ENCODE data around the gene TRPC4AP.

Gene TRPC4AP

DNA sequence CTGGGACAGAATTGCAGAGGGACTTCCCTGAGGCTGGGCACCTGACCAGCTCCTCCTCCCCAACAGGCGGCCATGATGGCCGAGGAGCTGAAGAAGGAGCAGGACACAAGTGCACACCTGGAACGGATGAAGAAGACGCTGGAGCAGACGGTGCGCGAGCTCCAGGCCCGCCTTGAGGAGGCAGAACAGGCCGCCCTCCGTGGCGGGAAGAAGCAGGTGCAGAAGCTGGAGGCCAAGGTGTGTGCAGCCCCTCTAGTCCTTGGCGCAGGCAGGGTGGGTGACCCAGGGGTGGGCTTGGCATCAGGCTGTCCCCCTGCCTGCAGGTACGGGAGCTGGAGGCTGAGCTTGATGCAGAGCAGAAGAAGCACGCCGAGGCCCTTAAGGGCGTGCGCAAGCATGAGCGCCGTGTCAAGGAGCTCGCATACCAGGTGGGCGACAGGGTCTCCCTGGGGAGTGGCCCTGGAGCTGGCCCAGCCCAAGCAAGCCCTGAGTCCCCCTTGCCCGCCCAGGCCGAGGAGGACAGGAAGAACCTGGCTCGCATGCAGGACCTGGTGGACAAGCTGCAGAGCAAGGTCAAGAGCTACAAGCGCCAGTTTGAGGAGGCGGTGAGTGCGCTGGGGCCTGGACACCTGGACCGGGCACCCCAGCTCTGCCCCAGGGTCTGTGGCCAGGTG, 91.5 kb downstream of the TRPC4AP start:
- no peak for DNase-seq (ENCODE audit: low read depth in 2 of 2)

DNA sequence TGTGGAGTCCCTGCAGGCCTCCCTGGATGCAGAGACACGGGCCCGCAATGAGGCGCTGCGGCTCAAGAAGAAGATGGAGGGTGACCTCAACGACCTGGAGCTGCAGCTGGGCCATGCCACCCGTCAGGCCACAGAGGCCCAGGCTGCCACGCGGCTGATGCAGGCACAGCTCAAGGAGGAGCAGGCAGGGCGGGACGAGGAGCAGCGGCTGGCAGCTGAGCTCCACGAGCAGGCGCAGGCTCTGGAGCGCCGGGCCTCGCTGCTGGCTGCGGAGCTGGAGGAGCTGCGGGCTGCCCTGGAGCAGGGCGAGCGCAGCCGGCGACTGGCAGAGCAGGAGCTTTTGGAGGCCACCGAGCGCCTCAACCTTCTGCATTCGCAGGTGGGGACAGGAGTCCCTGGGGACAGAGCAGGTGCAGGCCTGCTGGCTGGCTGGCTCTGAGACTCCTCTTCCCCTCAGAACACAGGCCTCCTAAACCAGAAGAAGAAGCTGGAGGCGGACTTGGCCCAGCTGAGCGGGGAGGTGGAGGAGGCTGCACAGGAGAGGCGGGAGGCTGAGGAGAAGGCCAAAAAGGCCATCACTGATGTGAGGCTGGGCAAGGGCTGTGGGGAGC, 92.2 kb downstream of the TRPC4AP start:
- DNase-seq (ENCODE audit: low read depth in 2 of 2) = no peak

DNA sequence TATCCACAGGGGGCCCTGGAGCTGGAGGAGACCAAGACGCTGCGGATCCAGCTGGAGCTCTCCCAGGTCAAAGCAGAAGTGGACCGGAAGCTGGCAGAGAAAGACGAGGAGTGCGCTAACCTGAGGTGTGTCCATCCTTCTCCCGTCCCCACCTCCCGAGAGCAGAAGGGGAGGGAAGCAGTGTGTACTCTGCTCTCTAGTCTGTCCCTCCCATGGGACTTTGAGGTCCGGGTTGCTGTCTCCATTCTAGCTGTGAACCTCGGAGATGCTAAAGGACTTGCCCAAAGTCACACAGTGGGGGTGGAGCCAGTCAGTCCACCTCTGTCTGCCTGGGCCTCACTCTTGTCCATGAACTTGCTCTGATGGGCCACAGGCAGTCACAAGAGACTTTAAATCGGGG, 92.8 kb downstream of the TRPC4AP start:
- DNase-seq (ENCODE audit: low read depth in 2 of 2) = no peak

DNA sequence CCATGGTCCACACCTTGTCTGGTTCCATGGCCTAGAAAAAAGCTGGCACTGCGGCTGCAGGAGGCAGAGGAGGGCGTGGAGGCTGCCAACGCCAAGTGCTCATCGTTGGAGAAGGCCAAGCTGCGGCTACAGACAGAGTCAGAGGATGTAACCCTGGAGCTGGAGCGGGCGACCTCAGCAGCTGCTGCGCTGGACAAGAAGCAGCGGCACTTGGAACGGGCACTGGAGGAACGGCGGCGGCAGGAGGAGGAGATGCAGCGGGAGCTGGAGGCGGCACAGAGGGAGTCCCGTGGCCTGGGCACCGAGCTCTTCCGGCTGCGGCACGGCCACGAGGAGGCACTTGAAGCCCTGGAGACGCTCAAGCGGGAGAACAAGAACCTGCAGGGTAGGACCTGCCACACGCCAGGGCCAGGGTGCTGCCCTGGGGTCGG, 93.6 kb downstream of the TRPC4AP start:
- no peak for DNase-seq (ENCODE audit: low read depth in 2 of 2)

DNA sequence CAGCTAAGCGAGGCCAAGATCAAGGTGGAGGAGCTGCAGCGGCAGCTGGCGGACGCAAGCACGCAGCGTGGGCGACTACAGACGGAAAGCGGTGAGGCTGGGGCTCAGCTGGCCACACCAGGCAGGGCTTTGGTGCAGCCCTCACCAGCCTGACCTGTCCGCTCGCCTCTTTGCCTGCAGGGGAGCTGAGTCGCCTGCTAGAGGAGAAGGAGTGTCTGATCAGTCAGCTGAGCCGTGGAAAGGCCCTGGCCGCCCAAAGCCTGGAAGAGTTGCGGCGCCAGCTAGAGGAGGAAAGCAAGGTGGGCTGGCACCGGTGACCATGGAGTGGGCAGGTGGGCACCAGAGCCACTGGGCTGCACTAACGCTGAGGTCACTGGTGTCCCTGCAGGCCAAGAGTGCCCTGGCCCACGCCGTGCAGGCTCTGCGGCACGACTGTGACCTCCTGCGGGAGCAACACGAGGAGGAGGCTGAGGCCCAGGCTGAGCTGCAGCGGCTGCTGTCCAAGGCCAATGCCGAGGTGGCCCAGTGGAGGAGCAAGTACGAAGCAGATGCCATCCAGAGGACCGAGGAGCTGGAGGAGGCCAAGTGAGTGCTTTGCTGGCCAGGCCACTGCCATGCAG, 94.2 kb downstream of the TRPC4AP start:
- no peak for DNase-seq (ENCODE audit: low read depth in 2 of 2)

DNA sequence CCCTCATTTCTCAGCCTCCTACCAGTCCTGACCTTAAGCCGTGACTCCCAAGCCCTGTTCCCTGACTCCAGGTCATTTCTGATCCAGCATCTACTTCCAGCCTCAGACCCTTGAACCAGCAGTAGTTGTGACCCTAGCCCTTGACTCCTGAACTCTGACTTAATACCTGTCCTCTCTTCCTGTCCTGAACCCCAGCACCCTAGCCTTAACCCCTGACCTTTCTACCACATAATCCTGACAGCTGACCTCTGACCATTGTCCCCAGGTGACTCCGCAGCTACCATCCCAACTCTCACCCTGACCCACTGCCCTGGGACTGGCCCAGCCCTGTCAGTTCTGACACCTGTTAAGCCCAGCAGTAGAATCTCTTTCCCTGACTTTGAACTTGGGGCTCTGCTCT, 94.8 kb downstream of the TRPC4AP start:
- no peak for DNase-seq (ENCODE audit: low read depth in 2 of 2)

DNA sequence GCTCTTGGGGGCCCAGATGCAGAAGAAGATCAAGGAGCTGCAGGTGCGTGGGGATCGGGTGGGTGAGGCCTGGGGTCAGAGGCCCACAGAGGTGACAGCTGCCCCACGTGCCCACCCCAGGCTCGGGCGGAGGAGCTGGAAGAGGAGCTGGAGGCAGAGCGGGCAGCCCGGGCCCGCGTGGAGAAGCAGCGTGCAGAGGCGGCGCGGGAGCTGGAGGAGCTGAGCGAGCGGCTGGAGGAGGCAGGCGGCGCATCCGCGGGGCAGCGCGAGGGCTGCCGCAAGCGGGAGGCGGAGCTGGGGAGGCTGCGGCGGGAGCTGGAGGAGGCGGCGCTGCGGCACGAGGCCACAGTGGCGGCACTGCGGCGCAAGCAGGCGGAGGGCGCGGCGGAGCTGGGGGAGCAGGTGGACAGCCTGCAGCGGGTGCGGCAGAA, 95.5 kb downstream of the TRPC4AP start:
- no peak for DNase-seq (ENCODE audit: low read depth in 2 of 2)

DNA sequence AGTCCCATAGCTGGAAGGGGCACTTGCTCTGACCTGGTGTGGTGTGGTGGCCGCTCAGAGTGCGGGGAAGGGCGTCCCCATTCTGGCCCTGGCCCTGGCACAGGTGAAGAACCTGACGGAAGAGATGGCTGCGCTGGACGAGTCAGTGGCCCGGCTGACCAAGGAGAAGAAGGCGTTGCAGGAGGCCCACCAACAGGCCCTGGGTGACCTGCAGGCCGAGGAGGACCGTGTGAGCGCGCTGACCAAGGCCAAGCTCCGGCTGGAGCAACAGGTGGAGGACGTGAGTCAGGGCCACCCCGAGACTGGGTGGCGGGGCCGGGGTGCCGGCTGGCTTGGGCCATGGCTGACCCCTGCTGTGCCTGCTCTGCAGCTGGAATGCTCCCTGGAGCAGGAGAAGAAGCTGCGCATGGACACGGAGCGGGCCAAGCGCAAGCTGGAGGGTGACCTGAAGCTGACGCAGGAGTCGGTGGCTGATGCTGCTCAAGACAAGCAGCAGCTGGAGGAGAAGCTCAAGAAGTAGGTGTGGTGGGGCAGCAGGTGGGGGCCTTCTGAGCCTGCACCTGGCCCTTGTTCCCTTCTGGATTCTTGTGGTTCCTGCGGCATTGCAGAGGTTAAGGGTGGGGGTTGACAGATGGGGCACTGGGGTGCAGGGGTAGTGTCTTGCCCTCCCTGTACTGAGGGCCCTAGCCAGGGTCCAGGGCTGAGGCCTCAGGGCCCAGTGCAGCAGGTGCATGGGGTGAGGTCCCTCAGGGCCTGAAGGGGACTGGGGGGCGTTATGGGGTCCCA, 96.2 kb downstream of the TRPC4AP start:
- DNase-seq (ENCODE audit: low read depth in 2 of 2) = no peak

DNA sequence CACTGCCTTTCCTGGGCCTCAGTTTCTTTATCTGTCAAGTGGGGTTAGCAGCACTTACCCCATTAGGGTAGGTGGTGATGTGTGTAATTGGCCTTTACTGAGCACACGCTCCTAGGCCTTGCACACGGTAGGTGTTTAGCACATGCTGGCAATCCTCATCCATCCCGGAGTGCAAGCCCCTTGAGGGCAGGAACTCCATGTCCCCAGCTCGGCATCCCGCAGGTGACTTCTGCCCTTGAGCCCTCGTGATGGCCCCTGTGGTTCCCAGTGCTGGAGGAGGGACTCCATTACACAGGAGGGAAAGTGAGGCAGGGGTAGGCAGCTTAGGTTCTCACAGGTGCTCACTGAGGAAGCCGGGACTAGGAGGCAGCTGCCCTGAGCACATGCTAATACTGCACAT, 96.9 kb downstream of the TRPC4AP start:
- no peak for DNase-seq (ENCODE audit: low read depth in 2 of 2)

DNA sequence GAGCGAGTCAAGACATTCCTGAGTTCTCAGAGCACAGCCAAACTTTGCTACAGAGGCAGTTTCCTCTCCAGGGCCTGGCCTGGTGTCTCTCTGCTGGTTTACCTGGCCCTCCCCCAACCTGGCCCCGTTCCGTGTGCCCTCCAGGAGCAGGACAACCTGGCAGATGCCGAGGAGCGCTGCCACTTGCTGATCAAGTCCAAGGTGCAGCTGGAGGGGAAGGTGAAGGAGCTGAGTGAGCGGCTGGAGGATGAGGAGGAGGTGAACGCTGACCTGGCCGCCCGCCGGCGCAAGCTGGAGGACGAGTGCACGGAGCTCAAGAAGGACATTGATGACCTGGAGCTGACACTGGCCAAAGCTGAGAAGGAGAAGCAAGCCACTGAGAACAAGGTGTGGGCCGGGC, 97.4 kb downstream of the TRPC4AP start:
- DNase-seq (ENCODE audit: low read depth in 2 of 2) = no peak

DNA sequence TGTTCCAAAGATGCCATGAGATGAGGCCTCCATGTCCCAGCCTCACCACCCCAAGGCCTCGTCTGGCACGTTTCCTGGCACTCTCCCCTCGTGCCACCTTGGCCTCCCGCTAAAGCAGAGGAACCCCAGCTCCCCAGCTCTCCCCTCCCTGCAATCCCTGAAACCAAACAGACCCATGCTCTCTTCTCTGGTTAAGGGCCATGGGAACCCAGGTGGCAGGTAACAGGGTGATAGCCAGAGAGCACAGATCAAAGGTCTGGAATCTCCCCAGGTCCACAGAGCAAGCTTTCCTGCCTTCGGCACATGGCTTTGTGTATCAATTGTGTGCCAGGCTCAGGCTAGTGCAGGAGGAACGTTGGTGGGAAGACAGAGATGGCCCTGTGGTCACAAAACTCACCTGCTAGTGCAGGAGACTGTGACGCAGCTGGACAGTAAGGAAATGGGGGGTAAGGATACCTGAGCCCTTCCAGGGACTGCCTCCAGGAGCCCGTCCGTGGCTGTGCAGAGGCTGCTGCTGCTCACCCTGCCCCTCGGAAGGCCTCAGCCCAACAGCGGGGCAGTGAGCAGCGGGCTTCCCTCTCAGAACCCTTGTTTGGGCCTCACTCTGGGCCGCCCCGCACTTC, 98.0 kb downstream of the TRPC4AP start:
- no peak for DNase-seq (ENCODE audit: low read depth in 2 of 2)

DNA sequence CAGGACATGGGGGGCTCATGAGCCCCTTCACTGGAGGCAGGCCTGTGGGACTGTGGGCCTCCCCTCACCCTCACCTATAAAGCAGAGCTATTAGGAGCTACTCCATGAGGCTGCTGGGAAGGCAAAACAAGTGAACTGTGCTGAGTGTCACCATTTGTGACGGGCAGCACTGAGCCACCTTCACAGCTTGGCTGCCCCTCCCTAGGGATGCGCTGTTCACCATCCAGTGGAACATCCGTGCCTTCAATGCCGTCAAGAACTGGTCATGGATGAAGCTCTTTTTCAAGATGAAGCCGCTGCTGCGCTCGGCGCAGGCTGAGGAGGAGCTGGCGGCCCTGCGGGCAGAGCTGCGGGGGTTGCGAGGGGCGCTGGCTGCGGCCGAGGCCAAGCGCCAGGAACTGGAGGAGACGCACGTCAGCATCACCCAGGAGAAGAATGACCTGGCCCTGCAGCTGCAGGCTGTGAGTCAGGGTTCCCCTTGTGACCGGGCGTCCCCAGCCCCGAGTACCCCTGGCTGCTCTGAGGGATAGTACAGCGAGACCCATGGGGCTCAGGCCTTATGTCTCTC, 98.6 kb downstream of the TRPC4AP start:
- DNase-seq (ENCODE audit: low read depth in 2 of 2) = no peak

DNA sequence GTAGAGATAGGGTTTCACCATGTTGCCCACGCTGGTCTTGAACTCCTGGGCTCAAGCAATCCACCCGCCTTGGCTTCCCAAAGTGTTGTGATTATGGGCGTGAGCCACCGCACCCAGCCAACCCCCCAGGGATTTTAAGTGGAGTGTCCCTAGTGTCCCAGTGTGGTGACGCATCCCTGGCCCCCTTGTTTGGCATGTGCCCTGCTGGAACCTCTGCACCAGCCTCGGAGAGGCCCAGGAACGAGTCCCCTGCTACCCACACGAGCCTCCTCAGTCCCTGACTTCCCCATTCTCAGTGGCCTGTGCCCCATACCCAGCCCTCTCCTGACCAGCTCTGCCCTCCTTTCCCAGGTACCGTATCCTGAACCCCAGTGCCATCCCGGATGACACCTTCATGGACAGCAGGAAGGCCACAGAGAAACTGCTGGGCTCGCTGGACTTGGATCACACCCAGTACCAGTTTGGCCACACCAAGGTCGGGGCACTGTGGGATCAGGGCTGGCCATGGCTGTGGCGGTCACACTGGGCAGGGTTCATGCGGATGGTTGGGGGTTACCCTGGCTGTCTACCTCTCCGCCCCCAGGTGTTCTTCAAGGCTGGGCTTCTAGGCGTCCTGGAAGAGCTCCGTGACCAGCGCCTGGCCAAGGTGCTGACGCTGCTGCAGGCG, 99.7 kb downstream of the TRPC4AP start:
- no peak for DNase-seq (ENCODE audit: low read depth in 2 of 2)

DNA sequence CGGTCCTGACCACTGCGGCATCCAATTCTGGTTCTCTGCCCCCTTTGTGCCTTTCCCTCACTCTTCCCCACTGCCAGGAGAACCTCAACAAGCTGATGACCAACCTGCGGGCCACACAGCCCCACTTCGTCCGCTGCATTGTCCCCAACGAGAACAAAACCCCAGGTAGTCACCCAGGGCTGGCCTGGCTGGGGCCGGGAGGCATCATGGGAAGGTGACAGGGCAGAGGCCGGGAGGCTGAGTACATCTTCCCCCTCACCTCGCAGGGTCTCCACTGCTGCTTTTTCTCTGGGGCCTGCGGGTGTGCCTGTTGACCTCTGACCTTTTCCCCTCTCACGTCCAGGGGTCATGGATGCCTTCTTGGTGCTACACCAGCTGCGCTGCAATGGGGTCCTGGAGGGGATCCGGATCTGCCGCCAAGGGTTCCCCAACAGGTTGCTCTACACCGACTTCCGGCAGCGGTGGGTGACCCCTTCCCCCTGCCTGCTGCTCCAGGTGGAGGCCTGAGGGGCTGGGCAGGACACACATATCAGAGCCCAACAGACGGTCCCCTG, 101.9 kb downstream of the TRPC4AP start:
- no peak for DNase-seq (ENCODE audit: low read depth in 2 of 2)

DNA sequence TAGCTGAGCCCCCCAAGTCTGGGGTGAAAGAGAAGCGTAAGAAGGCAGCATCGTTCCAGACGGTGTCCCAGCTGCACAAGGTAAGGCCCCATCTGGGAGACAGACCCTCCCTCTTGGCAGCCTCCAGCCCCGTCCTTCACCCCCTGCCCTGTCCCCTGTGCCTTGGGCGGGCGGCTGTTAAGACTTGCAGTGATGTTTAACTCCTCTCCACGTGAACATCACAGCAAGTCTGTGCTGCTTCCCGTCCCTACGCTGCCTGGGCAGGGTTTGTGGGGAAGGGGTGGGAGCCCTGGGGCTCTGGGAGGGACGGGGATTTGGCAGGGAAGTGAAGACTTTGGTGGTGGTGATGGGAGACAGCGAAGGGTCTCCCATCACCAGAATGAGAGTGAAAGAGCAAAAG, 102.4 kb downstream of the TRPC4AP start:
- no peak for DNase-seq (ENCODE audit: low read depth in 2 of 2)

DNA sequence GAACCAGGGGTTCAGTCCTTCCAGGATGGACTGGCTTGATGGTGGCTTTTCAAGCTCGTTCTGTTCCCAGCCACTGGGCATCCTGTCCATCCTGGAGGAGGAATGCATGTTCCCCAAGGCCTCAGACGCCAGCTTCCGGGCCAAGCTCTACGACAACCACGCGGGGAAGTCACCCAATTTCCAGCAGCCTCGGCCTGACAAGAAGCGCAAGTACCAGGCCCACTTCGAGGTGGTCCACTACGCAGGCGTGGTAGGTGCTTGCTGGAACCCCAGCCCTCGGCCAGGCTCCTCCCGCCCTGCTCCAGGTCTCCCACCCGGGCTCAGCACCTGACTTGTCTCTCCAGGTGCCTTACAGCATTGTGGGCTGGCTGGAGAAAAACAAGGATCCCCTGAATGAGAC, 102.9 kb downstream of the TRPC4AP start:
- no peak for DNase-seq (ENCODE audit: low read depth in 2 of 2)

DNA sequence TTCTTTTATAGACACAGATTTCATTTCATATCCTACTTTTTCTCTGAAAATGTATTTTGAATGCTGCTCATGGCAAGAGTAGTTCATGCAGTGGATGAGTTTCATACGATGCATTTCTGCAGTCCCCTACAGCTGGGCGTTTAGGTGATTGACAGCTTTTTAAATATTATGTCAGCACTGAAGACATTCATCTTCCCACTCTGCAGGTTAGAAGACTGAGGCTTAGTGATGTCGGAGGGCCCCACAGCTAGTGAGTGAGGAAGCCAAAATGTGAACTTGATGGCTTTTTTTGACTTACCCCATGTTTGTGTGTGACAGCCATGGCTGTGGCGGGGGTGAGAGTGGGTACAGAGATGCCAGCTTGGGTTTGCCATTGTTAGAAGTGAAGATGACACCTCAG, 103.5 kb downstream of the TRPC4AP start:
- no peak for DNase-seq (ENCODE audit: low read depth in 2 of 2)

DNA sequence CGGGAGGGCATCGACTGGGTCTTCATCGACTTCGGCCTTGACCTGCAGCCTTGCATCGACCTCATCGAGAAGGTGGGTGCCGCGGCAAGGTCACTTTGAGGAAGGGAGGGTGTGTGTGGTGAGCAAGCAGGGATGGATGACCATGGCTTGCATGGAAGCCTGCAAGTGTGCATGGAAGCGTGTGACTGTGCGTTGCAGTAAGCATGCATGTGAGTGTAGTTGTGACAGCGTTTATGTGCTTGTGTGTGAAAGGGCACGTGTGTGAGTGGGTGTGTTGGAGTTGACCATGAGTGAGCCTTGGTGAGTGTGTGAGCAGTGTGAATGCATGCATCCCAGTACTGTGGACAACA, 104.4 kb downstream of the TRPC4AP start:
- no peak for DNase-seq (ENCODE audit: low read depth in 2 of 2)

DNA sequence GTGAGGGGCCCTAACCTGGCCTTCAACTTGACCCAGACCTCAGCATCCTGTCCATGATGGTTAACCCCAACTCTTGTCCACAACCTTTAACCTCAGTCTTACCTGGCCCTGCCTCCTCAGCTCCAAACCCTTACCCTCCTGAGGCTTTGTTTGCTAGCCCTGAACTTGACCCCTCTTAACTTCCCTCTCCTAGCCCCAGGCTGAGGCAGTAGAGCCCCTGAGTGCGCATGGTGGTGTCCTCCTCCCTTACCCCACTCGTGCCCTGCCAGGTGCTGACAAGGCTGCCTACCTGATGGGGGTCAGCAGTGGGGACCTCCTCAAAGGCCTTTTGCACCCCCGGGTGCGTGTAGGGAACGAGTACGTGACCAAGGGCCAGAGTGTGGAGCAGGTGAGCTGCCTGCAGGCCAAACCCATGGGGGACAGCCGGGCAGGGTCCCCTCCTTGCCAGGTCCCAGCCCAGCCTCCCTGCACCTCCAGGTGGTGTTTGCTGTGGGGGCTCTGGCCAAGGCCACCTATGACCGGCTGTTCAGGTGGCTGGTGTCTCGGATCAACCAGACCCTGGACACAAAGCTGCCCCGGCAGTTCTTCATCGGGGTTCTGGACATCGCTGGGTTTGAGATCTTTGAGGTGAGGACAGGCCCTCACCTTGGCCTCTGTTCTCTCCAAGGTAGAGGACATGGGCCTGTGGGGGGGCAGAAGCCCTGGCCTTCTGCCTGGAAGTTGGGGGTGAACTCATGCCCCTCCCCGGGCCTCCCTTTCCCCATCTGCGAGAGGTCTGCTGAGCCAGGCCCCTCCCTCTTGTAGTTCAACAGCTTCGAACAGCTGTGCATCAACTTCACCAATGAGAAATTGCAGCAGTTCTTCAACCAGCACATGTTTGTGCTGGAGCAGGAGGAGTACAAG, 105.1 kb downstream of the TRPC4AP start:
- no peak for DNase-seq (ENCODE audit: low read depth in 2 of 2)

All from activated CD8-positive, alpha-beta memory T cell treated with anti-CD3 and anti-CD28 coated beads for 4 hours (primary cell).